DOHH2 (cell line): ENCODE measurements around the gene HACD3.

ENCODE experiments used
- CTCF ChIP-seq: fragments of 200-600 bp; sonication (generic); IDR thresholded peaks from one replicate; pipeline ENCODE4 v1.5.1; 2014; ENCODE audit warnings: antibody characterized with exemption, mild to moderate bottlenecking, low read depth, low read length; ENCODE audit not compliant: poor library complexity, severe bottlenecking
- EZH2phosphoT487 ChIP-seq: fragments of 200-600 bp; sonication (generic); IDR thresholded peaks from 2 replicates; pipeline ENCODE4 v1.6.1; 2017; ENCODE audit warnings: borderline replicate concordance, mild to moderate bottlenecking, antibody characterized with exemption, low read length, moderate library complexity, mixed read lengths

DNA sequence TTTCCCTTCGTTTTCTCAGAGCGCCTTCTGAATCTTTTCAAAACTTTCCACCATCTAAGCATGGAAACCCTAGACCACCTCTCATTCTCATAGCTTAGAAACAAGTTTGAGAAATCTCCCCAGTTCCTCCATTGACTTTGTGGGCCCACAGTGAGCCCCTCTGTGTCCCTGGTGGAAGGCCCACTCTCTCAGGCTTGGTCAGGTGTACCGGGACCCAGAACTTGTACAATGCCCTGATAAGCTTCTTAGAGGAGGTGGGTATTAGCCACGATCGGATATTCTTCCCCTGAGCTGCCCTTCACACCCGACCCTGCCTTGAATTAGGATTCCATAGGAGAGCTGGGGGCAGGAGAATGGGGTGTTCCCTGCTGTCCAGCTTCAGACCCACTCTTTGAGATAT is 91.4 kb downstream of the HACD3 start, which contains the start of gene SLC24A1:
- TF ChIP-seq EZH2phosphoT487 = no peak
- no peak for TF ChIP-seq CTCF
